ENCODE measurements around the gene ABHD3. TPM values are rescaled to one million over a fixed set of nuclear protein-coding genes. Genes with fewer than 3 reads are reported as not detected.
A peak's percentile ranks its signal among the peaks of the same experiment; 100 is the strongest.
"Not testable (repeated sequence)": the region's sequence is repeated elsewhere in the genome, so short reads cannot be mapped to it uniquely, and the experiment has no call there.

The ABHD3 gene
- total RNA-seq, 2 experiments from 2014 or later: 53.4 to 57.6 TPM

DNA sequence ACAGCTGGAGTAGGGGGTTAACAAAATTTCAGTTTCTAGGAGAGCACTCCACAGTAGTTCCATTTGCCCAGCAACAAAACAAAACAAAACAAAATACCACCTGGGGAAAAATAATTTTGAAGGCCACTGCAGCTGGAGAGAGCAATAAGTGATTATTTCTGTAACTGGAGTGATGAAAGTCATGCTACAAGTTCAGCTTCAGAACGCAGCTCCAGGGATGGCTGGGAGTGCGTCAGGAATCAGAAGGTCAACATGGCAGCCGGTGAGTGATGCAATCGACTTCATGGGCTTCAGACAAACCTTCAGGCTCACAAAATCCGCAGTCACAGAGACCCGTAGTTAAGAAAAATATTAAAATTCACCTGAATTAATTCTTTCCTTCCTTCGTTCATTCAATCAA is 41.0 kb downstream of the ABHD3 start:
- Mint-ChIP-seq H3K4me3 (no peak overlapping the region), H3K27ac (peak overlapping the region; percentile 5), H3K27me3 (no peaks in the 10 kb centered on the region), H3K9me3 (no peaks in the 10 kb centered on the region), H3K4me1 (peaks cover 8% of the 10 kb centered on the region), H3K36me3 (ENCODE audit: low read depth) (peaks cover 29% of the 10 kb centered on the region)
- DNase-seq: no peak
- POLR2A ChIA-PET: no interaction called here
- CTCF ChIA-PET: interaction anchor here (0.6 to 1.3 kb wide), 3 partner anchors 8 to 30 kb away, joined by 3 read pairs; no protein-coding TSS in a partner anchor

DNA sequence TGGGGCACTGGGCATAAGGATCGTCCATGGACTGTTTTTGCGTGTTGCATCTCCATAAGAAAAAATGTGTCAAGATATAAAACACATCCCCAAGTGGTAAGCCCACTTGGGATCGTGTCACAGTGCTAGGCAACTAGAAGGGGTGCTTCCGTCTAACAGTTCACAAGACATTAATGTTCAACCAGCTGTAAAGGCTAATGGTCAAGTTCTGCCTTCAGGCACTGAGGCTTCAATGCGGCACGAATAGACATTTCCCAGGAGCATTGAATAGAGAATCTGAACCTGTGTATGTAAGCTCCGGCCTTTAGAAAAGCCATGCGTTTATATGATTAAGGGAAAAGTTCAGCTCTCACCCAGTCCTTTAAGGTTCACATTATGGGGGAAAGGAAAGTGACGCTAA is 42.0 kb downstream of the ABHD3 start:
- ChIA-PET POLR2A (no interaction called here), CTCF (interaction anchor here (1.3 kb wide), 2 partner anchors 12 to 16 kb away, joined by 3 read pairs; no protein-coding TSS in a partner anchor)
- no peak overlapping the region for H3K27ac Mint-ChIP-seq
- H3K4me1 Mint-ChIP-seq: peaks cover 8% of the 10 kb centered on the region
- no peaks in the 10 kb centered on the region for H3K9me3 Mint-ChIP-seq
- DNase-seq: no peak
- no peaks in the 10 kb centered on the region for H3K27me3 Mint-ChIP-seq
- no peak overlapping the region for H3K4me3 Mint-ChIP-seq
- H3K36me3 Mint-ChIP-seq (ENCODE audit: low read depth): peaks cover 29% of the 10 kb centered on the region

DNA sequence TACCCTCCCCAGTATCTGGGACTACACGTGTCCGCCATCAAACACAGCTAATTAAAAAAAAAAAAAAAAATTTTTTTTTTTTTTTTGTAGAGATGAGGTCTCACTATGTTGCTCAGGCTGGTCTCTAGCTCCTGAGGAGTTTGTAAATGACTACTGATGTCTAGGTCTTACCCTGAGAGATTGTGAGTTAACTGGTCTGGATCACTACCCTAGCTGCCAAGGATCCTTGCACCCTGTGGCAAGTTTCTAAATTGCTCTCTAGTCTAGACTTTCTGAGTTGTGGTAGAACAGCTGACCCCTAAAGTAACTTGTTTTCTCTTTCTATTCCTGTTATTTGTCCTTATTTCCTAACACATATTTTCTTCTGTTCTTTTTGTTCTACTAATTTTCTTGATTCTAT is 44.5 kb downstream of the ABHD3 start:
- Mint-ChIP-seq H3K36me3 (ENCODE audit: low read depth) (peaks cover 35% of the 10 kb centered on the region), H3K4me1 (peaks cover 6% of the 10 kb centered on the region), H3K27me3 (no peaks in the 10 kb centered on the region), H3K27ac (peak overlapping the region; percentile 31), H3K9me3 (no peaks in the 10 kb centered on the region), H3K4me3 (no peak overlapping the region)
- ChIA-PET POLR2A (no interaction called here), CTCF (interaction anchor here (0.6 to 1.1 kb wide), 3 partner anchors 12 to 88 kb away, joined by 3 to 4 read pairs (median 3); no protein-coding TSS in a partner anchor)
- no peak for DNase-seq

DNA sequence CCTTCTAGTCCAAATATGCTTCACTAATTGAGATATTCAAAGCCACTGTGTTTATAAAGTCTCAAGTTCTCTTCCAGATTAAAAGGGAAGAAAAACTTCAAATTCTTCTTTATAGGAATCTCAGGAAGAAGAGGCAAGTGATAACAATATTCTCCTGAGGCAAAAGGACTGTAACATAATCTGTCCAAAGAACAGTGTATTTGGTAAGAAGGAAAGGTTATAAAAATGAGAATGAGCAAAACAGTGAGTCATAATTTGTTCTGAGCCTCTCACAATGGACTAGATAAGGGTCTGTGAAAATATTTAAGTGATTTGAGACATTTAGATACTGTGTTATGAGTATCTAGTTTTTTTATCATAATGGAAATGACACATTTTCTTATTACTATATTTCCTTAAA is 48.2 kb downstream of the ABHD3 start:
- Mint-ChIP-seq H3K36me3 (ENCODE audit: low read depth) (peaks cover 40% of the 10 kb centered on the region), H3K27ac (no peak overlapping the region), H3K4me3 (no peak overlapping the region), H3K4me1 (peaks cover 6% of the 10 kb centered on the region), H3K27me3 (no peaks in the 10 kb centered on the region), H3K9me3 (no peaks in the 10 kb centered on the region)
- POLR2A ChIA-PET: no interaction called here
- CTCF ChIA-PET: interaction anchor here (0.7 kb wide), 1 partner anchor 7 kb away, joined by 3 read pairs; no protein-coding TSS in a partner anchor
- DNase-seq: no peak

DNA sequence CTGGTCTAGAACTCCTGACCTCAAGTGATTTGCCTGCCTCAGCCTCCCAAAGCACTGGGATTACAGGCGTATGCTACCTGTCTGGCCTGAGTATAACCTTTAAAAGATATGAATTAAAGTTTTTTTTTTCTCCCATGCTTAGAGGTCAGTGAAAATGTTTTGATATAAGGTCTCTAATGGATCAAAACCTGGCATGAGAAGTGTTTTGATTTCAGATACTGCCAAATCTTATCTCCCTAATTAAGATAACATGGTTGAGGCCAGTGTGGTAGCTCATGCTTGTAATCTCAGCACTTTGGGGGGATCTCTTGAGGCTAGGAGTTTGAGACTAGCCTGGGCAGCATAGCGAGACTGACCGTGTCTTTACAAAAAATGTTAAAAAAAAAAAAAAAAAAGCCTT is 51.2 kb downstream of the ABHD3 start:
- H3K27ac Mint-ChIP-seq: no peak overlapping the region
- no peaks in the 10 kb centered on the region for H3K9me3 Mint-ChIP-seq
- ChIA-PET POLR2A (interaction anchor here (0.7 kb wide), 1 partner anchor 67 kb away, joined by 4 read pairs; no protein-coding TSS in a partner anchor), CTCF (interaction anchor here (0.5 to 3.0 kb wide), 3 partner anchors 22 to 41 kb away, joined by 3 to 9 read pairs (median 5); partner anchors contain the start of gene SNRPD1)
- no peaks in the 10 kb centered on the region for H3K4me1 Mint-ChIP-seq
- H3K27me3 Mint-ChIP-seq: no peaks in the 10 kb centered on the region
- no peak overlapping the region for H3K4me3 Mint-ChIP-seq
- no peak for DNase-seq
- H3K36me3 Mint-ChIP-seq (ENCODE audit: low read depth): peaks cover 33% of the 10 kb centered on the region

DNA sequence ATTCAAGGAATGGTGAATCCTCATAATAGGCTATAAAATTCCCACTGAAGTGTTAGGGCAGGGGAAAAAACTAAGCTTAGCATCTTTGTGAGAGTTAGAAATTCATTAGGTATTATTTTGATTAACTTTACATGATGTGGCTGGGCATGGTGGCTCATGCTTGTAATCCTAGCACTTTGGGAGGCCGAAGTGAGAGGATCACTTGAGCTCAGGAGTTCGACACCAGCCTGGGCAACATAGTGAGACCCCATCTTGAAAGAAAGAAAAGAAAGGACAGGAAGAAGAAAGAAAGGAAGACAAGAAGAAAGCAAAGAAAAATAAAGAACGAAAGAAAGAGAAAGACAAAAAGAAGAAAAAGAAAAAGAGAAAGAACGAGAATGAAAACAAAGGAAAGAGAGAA is 52.5 kb downstream of the ABHD3 start:
- ChIA-PET POLR2A (interaction anchor here (0.6 kb wide), 1 partner anchor 15 kb away, joined by 3 read pairs; no protein-coding TSS in a partner anchor), CTCF (interaction anchor here (3.0 kb wide), 1 partner anchor 39 kb away, joined by 9 read pairs; the partner anchor contains the start of gene SNRPD1)
- no peak overlapping the region for H3K27ac Mint-ChIP-seq
- no peaks in the 10 kb centered on the region for H3K9me3 Mint-ChIP-seq
- peaks cover 31% of the 10 kb centered on the region for H3K36me3 Mint-ChIP-seq (ENCODE audit: low read depth)
- no peaks in the 10 kb centered on the region for H3K4me1 Mint-ChIP-seq
- no peak for DNase-seq
- H3K4me3 Mint-ChIP-seq: no peak overlapping the region
- H3K27me3 Mint-ChIP-seq: no peaks in the 10 kb centered on the region

DNA sequence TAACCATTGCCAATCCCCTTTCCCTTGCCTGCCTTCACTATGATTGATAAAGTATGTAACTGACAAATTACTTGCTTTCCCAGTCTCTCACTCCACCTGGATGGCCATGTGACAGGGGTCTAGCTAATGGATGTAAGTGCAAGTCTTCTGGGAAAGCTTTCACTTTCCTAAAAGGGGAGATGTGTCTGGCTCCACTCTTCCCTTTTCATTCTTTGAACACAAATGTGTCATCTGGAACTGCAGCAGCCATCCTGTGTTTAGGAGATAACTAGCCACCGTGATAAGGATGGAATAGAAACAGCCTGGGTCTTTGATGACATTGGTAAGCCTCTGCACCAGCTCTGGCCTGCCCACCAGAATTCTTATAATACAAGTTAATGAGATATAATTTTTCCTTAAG is 54.3 kb downstream of the ABHD3 start:
- H3K4me1 Mint-ChIP-seq: no peaks in the 10 kb centered on the region
- peaks cover 21% of the 10 kb centered on the region for H3K36me3 Mint-ChIP-seq (ENCODE audit: low read depth)
- ChIA-PET CTCF (no interaction called here), POLR2A (no interaction called here)
- H3K27me3 Mint-ChIP-seq: no peaks in the 10 kb centered on the region
- H3K9me3 Mint-ChIP-seq: no peaks in the 10 kb centered on the region
- no peak overlapping the region for H3K27ac Mint-ChIP-seq
- H3K4me3 Mint-ChIP-seq: no peak overlapping the region
- no peak for DNase-seq

DNA sequence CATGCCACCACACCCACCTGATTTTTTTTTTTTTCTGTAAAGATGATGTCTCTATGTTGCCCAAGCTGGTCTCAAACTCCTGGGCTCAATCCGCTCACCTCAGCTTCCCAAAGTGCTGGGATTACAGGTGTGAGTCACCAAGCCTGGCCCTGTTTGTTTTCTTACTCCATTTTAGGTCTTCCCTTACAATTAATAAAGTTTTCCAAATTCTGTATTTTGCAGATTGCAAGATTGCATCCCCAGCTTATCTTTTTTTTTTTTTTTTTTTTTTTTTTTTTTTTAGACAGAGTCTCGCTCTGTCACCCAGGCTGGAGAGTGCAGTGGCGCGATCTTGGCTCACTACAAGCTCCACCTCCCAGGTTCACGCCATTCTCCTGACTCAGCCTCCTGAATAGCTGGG is 64.2 kb downstream of the ABHD3 start:
- H3K4me3 Mint-ChIP-seq; H3K36me3 Mint-ChIP-seq (ENCODE audit: low read depth); H3K9me3 Mint-ChIP-seq; H3K4me1 Mint-ChIP-seq; DNase-seq; POLR2A ChIA-PET; H3K27ac Mint-ChIP-seq; H3K27me3 Mint-ChIP-seq: not testable (repeated sequence)
- CTCF ChIA-PET: interaction anchor here (0.8 to 1.6 kb wide), 4 partner anchors 11 to 40 kb away, joined by 3 to 6 read pairs (median 4); partner anchors contain the start of genes ESCO1 and SNRPD1

DNA sequence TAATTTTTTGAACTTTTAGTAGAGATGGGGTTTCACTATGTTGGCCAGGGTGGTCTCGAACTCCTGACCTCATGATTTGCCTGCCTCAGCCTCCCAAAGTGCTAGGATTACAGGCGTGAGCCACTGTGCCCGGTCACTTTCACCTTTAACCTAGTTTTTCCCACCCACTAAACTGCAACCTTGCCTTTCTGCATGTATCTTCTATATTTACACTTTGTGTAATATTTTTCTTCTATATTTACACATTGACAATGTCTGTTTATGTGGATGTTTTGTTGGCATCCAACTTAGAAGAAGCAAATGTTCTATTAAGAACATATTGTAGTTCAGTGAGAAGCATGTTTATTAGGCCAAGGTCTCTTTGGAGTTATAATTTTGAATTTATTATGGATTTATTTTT is 65.8 kb downstream of the ABHD3 start:
- no peaks in the 10 kb centered on the region for H3K27me3 Mint-ChIP-seq
- ChIA-PET CTCF (no interaction called here), POLR2A (no interaction called here)
- no peaks in the 10 kb centered on the region for H3K4me1 Mint-ChIP-seq
- H3K4me3 Mint-ChIP-seq: no peak overlapping the region
- H3K9me3 Mint-ChIP-seq: no peaks in the 10 kb centered on the region
- no peak overlapping the region for H3K27ac Mint-ChIP-seq
- peaks cover 7% of the 10 kb centered on the region for H3K36me3 Mint-ChIP-seq (ENCODE audit: low read depth)
- no peak for DNase-seq

DNA sequence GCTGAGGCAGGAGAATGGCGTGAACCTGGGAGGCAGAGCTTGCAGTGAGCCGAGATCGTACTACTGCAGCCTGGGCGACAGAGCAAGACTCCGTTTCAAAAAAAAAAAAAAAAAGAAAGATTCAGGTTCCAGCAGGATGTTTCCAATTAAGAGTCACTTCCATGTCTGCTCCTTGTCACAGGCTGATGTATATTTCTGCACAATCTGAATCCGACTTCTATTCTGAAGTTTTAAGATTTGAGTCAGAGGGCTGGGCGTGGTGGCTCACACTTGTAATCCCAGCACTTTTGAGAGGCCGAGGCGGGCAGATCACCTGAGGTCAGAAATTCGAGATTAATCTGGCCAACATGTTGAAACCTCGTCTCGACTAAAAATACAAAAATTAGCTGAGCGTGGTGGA is 67.8 kb downstream of the ABHD3 start:
- H3K4me1 Mint-ChIP-seq: no peaks in the 10 kb centered on the region
- CTCF ChIA-PET: no interaction called here
- H3K4me3 Mint-ChIP-seq: no peak overlapping the region

DNA sequence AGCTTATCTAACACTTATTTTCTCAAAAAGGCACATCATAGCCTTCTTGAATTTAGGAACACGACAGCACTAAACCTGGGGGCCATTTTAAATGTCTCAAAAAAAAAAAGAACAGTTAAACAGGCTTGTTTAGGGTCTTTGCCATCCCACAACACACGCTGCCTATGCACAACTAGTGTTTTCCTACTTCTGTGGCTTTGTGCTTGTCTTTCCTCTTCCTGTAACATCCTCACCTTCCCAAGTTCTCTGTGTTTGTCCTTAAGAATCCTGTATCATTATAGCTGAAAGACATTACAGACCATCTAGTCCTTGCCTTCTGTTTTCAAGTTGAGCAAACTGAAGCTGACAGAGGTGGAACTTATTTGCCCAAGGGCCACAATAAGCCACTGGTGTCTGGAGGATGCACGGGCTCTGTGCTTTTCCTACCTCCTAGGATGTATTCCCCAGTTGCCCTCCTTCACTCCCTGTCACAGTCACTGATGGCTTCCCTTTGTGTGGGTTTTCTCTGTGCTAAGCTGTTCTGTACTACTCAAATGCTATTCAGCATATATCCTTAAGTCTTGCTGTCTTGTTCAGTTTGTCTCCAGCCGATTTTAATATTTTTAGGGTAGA is 69.9 kb downstream of the ABHD3 start:
- Mint-ChIP-seq H3K27me3 (no peaks in the 10 kb centered on the region), H3K36me3 (ENCODE audit: low read depth) (peaks cover 19% of the 10 kb centered on the region), H3K4me3 (no peak overlapping the region), H3K4me1 (peaks cover 2% of the 10 kb centered on the region), H3K27ac (no peak overlapping the region), H3K9me3 (no peaks in the 10 kb centered on the region)
- CTCF ChIA-PET: no interaction called here
- no peak for DNase-seq
- POLR2A ChIA-PET: no interaction called here

More for the DNA sequence above, 67.8 kb downstream of the ABHD3 start:
- H3K27me3 Mint-ChIP-seq: no peaks in the 10 kb centered on the region
- H3K27ac Mint-ChIP-seq: peak overlapping the region; percentile 41
- DNase-seq: no peak
- POLR2A ChIA-PET: no interaction called here
- H3K9me3 Mint-ChIP-seq: no peaks in the 10 kb centered on the region
- H3K36me3 Mint-ChIP-seq (ENCODE audit: low read depth): peaks cover 13% of the 10 kb centered on the region

DNA sequence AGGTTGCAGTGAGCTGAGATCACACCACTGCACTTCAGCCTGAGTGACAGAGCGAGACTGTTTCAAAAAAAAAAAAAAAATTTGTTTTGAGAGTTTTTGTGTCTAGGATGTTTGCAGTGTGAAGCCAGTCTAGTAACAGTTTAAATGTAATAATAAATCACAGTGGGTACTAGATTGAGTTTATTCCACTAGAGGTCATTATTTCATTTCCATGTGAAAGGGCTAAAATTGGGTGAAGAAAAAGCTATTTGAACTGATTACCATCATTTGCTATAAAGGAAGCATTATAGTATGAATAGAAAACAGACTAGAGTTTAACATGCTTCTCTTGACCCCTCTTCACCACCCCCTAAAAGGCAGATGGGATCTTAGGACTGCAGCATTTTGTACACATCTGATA is 72.2 kb downstream of the ABHD3 start:
- DNase-seq: no peak
- Mint-ChIP-seq H3K4me3 (no peak overlapping the region), H3K27me3 (no peaks in the 10 kb centered on the region), H3K9me3 (no peaks in the 10 kb centered on the region), H3K4me1 (peaks cover 21% of the 10 kb centered on the region), H3K27ac (no peak overlapping the region), H3K36me3 (ENCODE audit: low read depth) (peaks cover 30% of the 10 kb centered on the region)
- ChIA-PET CTCF (interaction anchor here (0.6 to 1.9 kb wide), 5 partner anchors 10 to 32 kb away, joined by 3 to 6 read pairs (median 4); partner anchors contain the start of gene ESCO1), POLR2A (no interaction called here)

DNA sequence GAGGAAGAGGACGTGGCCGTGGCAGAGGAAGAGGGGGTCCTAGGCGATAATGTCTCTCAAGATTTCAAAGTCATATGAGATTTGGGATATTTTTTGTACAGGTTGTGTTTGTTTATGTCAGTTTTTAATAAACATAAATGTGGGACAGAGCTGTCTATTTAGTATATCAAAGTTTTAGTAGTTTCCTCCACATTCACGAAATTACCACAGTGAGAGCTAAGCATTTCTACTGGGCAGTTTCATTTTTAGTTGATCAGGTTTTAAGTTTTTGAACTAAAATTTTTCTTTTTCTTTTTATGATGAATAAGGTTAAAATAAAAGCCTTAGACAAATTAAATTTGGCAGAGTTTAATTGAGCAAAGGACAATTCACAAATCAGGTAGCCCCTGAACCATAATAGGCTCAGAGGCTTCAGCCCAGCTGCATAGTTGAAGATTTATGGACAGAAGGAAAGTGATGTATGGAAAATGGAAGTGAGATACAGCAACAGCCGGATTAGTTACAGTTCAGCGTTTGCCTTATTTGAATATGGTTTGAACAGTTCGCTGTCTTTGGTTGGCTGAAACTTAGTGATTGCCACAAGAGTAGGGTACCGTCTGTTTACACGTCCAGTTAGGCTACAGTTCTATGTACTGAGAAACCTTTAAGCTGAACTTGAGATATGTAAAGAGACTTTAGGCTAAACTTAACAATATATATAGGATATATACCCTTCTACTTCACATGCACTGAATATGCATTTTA is 75.3 kb downstream of the ABHD3 start:
- ChIA-PET POLR2A (interaction anchor here (0.6 kb wide), 1 partner anchor 157 kb away, joined by 6 read pairs; no protein-coding TSS in a partner anchor), CTCF (interaction anchor here (0.7 to 3.5 kb wide), 4 partner anchors 11 to 29 kb away, joined by 4 to 9 read pairs (median 5); partner anchors contain the start of gene ESCO1)
- DNase-seq: no peak
- peaks cover 36% of the 10 kb centered on the region for H3K36me3 Mint-ChIP-seq (ENCODE audit: low read depth)
- H3K4me3 Mint-ChIP-seq: no peak overlapping the region
- H3K4me1 Mint-ChIP-seq: peaks cover 26% of the 10 kb centered on the region
- peak overlapping the region; percentile 70 for H3K27ac Mint-ChIP-seq
- H3K27me3 Mint-ChIP-seq: no peaks in the 10 kb centered on the region
- no peaks in the 10 kb centered on the region for H3K9me3 Mint-ChIP-seq
